Stimulated activated naive CD8-positive, alpha-beta T cell treated with anti-CD3 and anti-CD28 coated beads, Interleukin-15, Interleukin-2, amounts not matched to agents 100 U/mL and 50 U/mL, for 24 hours (primary cell): ENCODE measurements around the gene ZNF782.
"Not testable (repeated sequence)": the region's sequence is repeated elsewhere in the genome, so short reads cannot be mapped to it uniquely, and the experiment has no call there.

Experiments
- ATAC-seq: fragments of 150-1000 bp; cut with Tn5 transposase; one replicate; pipeline ENCODE4 v1.10.0; 2021
- DNase-seq: peaks from one replicate; pipeline ENCODE4 v3.0.0; 2021

ZNF782 gene

DNA sequence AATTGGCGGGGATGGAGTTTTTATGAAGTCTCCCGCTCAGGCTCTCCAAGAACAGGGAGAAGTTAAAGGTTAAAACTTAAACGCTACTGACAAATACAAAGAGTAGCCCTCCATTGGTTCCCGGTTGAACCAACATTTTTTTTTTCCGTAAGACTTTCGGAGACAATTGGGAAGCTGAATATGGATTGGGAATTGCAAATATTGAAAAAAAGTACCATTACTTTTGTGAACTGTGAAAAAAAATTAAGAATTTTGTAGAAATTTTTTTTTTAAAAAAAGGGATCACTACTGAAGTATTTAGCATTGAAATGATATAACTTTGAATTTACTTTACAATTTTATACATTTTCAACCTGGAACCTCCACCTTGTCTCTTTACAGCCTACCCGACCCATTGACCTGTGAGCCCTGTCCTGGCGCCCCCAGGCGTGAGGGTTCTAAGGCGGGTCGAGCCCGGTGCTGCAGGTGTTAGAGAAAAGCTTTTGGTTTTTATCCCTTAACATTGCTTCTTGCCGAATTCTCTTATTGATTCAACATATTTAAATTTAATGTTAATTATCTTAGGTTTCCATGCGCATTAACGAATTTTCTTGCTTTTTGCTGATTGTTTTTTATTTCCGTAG, 448 bp upstream of the ZNF782 start:
- no peak for DNase-seq
- ATAC-seq: no peak

DNA sequence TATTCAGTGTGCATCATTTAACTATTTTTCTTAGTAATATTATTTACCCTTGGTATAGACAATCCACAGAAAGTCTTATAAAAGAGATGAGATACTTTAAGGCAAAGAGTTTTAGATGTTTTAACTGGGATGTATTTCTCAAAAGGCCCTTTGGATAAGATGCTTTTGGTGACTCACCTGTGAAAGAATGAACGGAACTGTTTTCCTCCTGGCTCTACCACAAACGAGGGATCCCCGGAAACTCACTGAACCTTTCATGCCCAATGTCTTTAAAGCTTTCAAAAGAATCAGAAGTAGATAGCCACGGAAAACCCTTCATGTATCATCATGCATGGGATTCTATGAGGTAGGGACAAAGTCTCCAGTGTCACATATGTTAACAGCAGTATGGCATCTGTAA, 1.6 kb downstream of the ZNF782 start:
- ATAC-seq (no peak), DNase-seq (no peak)

DNA sequence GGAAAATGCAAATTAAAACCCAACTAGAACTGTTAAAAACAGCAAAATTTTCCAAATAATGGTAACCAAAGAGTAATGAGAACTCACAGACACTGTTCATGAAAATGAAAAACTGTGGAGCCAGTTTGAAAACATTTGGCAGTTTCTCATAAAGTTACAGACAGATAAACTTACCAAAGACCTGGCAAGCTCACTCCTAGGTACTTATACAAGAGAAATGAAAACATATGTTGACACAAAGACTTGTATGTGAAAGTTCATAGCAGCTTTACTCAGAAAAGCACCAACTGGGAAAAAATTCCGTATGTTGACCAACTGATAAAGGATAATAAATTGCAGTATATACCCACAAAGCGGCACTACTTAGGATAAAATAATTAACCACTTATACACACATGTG, 10.3 kb downstream of the ZNF782 start:
- ATAC-seq (no peak), DNase-seq (no peak)

DNA sequence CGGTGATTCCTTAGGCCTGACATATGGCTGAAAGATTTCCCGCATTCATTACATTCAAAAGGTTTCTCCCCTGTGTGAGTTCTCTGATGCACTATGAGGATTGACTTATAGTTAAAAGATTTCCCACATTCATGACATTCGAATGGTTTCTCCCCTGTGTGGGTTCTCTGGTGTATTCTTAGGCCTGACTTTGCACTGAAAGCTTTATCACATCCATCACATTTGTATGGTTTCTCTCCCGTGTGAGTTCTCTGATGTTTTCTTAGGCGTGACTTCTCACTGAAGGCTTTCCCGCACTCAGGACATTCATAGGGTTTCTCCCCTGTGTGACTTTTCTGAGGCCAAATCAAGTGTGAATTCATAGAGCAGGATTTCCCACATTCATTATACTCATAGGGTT, 35.8 kb downstream of the ZNF782 start:
- no peak for DNase-seq
- no peak for ATAC-seq

DNA sequence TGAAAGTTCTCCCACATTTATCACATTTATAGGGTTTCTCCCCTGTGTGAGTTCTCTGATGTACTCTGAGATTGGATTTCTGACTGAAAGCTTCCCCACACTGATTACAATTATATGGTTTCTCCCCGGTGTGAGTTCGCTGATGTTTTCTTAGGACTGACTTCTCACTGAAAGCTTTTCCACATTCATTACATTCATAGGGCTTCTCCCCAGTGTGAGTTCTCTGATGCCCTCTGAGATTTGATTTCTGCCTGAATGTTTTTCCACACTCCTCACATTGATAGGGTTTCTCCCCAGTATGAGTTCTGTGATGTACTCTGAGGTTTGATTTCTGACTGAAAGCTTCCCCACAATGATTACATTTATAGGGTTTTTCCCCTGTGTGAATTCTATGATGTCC, 36.3 kb downstream of the ZNF782 start:
- ATAC-seq (no peak), DNase-seq (no peak)

DNA sequence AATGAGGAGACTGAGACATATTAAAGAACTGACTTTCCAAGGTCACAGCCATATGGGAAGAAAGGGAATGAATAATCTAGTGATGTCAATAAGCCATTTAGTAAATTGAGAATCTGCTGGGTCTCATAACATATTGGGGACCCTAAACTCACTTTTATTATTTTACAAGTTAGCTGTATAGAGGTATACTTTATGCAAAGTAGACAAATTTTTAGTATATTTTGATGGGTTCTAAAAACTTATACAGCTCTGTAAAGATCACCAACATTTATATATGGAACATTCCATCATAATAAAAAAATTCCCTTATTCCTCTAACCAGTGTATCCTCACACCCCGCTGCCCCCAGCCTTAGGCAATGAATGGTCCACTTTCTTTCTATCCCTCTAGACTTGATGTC, 40.7 kb downstream of the ZNF782 start:
- no peak for ATAC-seq

DNA sequence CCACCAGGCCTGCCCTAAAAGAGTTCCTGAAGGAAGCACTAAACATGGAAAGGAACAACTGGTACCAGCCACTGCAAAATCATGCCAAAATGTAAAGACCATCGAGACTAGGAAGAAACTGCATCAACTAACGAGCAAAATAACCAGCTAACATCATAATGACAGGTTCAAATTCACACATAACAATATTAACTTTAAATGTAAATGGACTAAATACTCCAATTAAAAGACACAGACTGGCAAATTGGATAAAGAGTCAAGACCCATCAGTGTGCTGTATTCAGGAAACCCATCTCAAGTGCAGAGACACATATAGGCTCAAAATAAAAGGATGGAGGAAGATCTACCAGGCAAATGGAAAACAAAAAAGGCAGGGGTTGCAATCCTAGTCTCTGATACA, 55.4 kb downstream of the ZNF782 start:
- not testable (repeated sequence) for ATAC-seq, DNase-seq

More for the DNA sequence above, 40.7 kb downstream of the ZNF782 start:
- no peak for DNase-seq

DNA sequence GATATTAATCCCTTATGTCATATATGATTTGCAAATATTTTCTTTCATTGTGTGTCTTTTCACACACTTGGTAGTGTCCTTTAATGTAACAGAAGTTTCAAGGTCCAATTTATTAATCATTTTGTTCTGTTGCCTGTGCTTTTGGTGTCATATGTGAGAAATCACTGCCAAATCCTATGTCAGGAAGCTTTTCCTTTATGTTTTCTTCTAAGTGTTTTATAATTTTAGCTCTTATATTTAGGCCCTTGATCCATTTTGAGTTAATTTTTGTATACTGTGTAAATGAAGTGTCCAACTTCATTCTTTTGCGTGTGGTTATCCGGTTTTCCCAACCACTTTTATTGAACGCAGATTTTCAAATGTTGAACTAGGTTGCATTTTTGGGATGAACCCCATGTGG, 70.3 kb downstream of the ZNF782 start:
- ATAC-seq: no peak
- DNase-seq: no peak

DNA sequence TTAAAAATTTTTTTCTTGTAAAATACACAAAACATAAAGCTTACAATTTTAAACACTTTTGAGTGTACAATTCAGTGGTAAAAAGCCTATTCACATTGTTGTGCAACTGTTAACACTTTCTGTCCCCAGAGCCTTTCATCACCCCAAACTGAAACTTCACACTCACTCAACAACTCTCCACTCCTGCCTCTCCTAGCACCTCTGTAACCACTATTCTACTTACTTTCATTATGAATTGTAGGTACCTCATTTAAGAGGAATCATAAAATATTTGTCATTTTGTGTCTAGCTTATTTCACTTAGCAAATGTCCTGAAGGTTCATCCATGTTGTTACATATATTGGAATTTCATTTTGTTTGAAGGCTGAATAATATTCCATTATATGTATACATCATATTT, 72.1 kb downstream of the ZNF782 start:
- DNase-seq (no peak), ATAC-seq (peak; percentile 42)

DNA sequence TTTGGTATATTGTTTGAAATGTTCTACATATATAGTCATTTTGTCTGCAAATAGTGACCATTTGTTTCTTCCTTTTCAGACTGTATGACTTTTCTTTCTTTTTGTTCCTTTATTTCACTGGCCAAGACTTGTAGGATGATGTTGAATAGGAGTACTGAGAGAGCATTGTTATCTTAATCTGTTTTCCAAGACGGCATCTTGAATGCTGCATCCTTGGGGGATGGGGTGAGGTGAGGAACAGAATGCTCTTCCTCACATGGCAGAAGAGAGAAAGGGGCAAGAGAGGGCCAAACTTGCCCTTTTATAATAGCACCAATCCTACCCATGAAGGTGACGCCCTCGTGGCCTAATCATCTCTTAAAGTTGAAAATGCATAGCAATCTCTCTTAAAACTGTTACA, 72.8 kb downstream of the ZNF782 start:
- ATAC-seq: no peak
- DNase-seq: no peak

DNA sequence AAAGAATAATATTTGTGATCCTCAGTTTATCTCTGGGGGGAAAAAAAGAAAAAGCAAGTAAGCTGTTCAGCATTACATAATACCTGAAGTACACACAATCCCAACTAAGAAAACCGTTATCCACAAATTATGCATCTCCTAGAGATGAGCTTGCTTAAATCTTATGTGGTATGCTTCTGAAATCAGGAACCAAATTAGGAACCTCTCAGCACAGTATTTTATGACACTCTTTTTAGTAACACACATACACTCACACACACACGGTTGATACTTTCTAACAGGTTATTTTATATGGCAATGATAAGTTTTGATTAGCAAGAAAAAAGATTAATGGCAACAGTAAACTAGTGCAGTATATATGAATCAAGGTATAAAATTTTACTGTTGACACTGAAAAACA, 75.2 kb downstream of the ZNF782 start:
- ATAC-seq: no peak

DNA sequence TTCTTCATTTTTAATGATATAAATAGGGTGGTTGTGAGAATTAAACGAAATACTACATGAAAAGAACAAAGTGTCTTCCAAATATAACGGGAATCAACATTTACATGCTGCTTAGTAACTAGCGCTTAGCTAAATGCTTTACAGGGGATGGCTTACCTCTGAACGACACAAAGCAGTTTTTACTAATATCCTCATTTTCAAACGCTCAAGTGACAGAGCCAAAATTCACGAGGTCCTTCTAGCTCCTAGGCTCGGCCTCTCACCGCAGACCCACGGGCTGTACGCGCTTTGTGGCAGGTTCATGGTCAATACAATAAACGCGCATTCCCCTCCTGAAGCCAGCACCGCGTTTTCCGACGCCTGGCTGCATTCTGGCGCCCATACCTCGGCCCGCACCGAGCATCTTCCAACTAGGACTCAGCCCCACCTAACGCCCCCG, 76.9 kb downstream of the ZNF782 start:
- no peak for ATAC-seq

More for the DNA sequence above, 75.2 kb downstream of the ZNF782 start:
- DNase-seq: no peak

DNA sequence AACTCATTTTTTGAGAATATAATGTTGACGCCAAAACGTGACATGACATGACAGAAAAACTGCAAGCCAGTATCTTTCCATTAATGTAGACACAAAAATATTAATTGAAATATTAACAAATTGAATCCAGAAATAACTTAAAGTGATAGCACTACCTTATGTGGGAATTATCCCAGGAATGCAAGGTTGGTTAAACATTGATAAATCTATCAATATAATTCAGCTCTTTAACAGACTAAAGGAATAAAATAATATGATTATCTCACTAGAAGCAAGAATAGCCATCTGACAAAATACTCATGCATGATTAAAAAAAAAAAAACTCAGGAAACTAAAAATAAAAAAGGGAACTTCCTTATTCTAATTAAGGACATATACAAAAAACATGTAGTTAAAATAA, 83.2 kb downstream of the ZNF782 start:
- DNase-seq (no peak), ATAC-seq (no peak)

More for the DNA sequence above, 76.9 kb downstream of the ZNF782 start:
- no peak for DNase-seq

DNA sequence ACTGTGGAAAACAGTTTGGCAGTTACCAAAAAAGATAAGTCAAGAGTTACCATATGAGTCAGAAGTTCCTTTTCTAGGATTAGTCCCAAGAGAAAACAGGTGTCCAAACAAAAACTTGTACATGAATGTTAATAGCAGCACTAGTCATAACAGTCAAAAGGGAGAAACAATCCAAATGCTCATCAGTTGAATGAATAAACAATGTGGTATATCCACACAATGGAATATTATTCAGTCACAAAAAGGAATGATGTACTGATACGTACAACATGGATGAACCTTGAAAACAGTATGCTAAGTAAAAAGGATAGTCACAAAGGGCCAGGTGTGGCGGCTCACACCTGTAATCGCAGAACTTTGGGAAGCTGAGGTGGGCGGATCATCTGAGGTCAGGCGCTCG, 84.3 kb downstream of the ZNF782 start:
- no peak for ATAC-seq

More for the DNA sequence above, 84.3 kb downstream of the ZNF782 start:
- no peak for DNase-seq
